Stomach (tissue), 4 donors: ENCODE measurements around the gene IAPP.
"Not testable (repeated sequence)": the region's sequence is repeated elsewhere in the genome, so short reads cannot be mapped to it uniquely, and the experiment has no call there.

Experiments used
- EP300 ChIP-seq: sonication (generic); formaldehyde crosslinking; IDR thresholded peaks from one replicate; pipeline ENCODE4 v1.6.1; 2017; ENCODE audit warnings: antibody characterized with exemption
- POLR2A ChIP-seq, 4 donors: fragments of 450-650 bp; IDR thresholded peaks; one replicate each; pipeline ENCODE4 v1.6.1; 2016; ENCODE audit warnings: antibody characterized with exemption in 4 of 4, control low read depth in 2 of 4, mild to moderate bottlenecking in 1 of 4, moderate library complexity in 1 of 4
- POLR2AphosphoS5 ChIP-seq, 3 donors: sonication (generic); formaldehyde crosslinking; IDR thresholded peaks; one replicate each; pipeline ENCODE4 v1.6.1; 2016; ENCODE audit warnings: antibody characterized with exemption in 3 of 3
- TF ChIP-seq, protein P1 (sequence below), 7 experiments: fragments of 450-650 bp in 4 of 7; fragments of 200-600 bp in 3 of 7; sonication (generic) in 3 of 7; IDR thresholded peaks; one replicate each; pipeline ENCODE4 v1.5.1; 2016 to 2019; ENCODE audit warnings: antibody characterized with exemption in 7 of 7, control low read depth in 2 of 7, mild to moderate bottlenecking in 1 of 7

DNA sequence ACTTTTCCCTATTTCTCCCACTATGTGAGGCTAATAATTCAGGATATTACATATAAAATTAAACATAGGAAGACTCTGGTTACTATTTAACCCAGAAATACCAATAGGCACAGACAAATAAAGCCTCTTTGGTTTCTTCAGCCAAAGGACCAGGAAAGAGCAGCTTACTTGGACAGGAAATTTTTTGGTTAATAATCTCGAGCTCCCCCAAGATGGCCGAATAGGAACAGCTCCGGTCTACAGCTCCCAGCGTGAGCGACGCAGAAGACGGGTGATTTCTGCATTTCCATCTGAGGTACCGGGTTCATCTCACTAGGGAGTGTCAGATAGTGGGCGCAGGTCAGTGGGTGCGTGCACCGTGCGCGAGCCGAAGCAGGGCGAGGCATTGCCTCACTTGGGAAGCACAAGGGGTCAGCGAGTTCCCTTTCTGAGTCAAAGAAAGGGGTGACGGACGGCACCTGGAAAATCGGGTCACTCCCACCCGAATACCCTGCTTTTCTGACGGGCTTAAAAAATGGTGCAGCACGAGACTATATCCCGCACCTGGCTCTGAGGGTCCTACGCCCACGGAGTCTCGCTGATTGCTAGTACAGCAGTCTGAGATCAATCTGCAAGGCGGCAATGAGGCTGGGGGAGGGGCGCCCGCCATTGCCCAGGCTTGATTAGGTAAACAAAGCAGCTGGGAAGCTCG is 46.5 kb downstream of the IAPP start:
- TF ChIP-seq, protein P1, sequence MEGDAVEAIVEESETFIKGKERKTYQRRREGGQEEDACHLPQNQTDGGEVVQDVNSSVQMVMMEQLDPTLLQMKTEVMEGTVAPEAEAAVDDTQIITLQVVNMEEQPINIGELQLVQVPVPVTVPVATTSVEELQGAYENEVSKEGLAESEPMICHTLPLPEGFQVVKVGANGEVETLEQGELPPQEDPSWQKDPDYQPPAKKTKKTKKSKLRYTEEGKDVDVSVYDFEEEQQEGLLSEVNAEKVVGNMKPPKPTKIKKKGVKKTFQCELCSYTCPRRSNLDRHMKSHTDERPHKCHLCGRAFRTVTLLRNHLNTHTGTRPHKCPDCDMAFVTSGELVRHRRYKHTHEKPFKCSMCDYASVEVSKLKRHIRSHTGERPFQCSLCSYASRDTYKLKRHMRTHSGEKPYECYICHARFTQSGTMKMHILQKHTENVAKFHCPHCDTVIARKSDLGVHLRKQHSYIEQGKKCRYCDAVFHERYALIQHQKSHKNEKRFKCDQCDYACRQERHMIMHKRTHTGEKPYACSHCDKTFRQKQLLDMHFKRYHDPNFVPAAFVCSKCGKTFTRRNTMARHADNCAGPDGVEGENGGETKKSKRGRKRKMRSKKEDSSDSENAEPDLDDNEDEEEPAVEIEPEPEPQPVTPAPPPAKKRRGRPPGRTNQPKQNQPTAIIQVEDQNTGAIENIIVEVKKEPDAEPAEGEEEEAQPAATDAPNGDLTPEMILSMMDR (IDR thresholded peaks at IDR 0.05): not testable (repeated sequence)
- TF ChIP-seq POLR2A (IDR thresholded peaks at IDR 0.05); POLR2AphosphoS5 (IDR thresholded peaks at IDR 0.05); EP300: not testable (repeated sequence)
